ENCODE measurements around the gene HOXA9.

The HOXA9 gene

GRCh38 chr7:27176962-27177794, 11.8 kb upstream of the HOXA9 start:
- ATAC-seq (no peak), DNase-seq (no peak)

GRCh38 chr7:27176524-27176845, 11.1 kb upstream of the HOXA9 start:
- no peak for ATAC-seq
- no peak for DNase-seq

- ATAC-seq = no peak
- no peak for DNase-seq
Measured at GRCh38 chr7:27175626-27176523, 10.5 kb upstream of the HOXA9 start.

GRCh38 chr7:27174874-27175625, 9.7 kb upstream of the HOXA9 start:
- DNase-seq = no peak
- ATAC-seq = no peak

- no peak for ATAC-seq
- no peak for DNase-seq
Measured at GRCh38 chr7:27173956-27174873, 8.9 kb upstream of the HOXA9 start, which contains the start of gene HOXA10. Gene HOXA10 (minus strand): TSS chr7:27174320. CDS start chr7:27174306, 14 bp downstream.

- ATAC-seq (peak; percentile 59), DNase-seq (no peak)
Measured at GRCh38 chr7:27173511-27173955, 8.2 kb upstream of the HOXA9 start.

GRCh38 chr7:27172823-27173510, 7.6 kb upstream of the HOXA9 start:
- no peak for ATAC-seq
- DNase-seq = no peak

- no peak for DNase-seq
Measured at GRCh38 chr7:27172315-27172774, 7.0 kb upstream of the HOXA9 start.

GRCh38 chr7:27171637-27172314, 6.4 kb upstream of the HOXA9 start:
- DNase-seq (no peak), ATAC-seq (no peak)

More at GRCh38 chr7:27172315-27172774, 7.0 kb upstream of the HOXA9 start:
- no peak for ATAC-seq

- DNase-seq = no peak
- no peak for ATAC-seq
Measured at GRCh38 chr7:27171325-27171636, 5.9 kb upstream of the HOXA9 start.

- DNase-seq = no peak
- ATAC-seq = no peak
Measured at GRCh38 chr7:27170426-27171324, 5.3 kb upstream of the HOXA9 start.

GRCh38 chr7:27169658-27170425, 4.5 kb upstream of the HOXA9 start:
- DNase-seq = no peak
- no peak for ATAC-seq

GRCh38 chr7:27168265-27168947, 3.1 kb upstream of the HOXA9 start:
- no peak for ATAC-seq
- no peak for DNase-seq

GRCh38 chr7:27167916-27168264, 2.6 kb upstream of the HOXA9 start:
- ATAC-seq (no peak), DNase-seq (no peak)

GRCh38 chr7:27166531-27167505, 1.5 kb upstream of the HOXA9 start:
- DNase-seq (no peak), ATAC-seq (no peak)

GRCh38 chr7:27165996-27166530, 726 bp upstream of the HOXA9 start:
- ATAC-seq (no peak), DNase-seq (no peak)
